HCEC 1CT (cell line): Measurements from ENCODE around the gene EHMT2.
"Not testable (repeated sequence)": the region's sequence is repeated elsewhere in the genome, so short reads cannot be mapped to it uniquely, and the experiment has no call there.

Experiments
- DNase-seq: peaks from one replicate; pipeline ENCODE4 v3.0.0-alpha.2; 2017

The EHMT2 gene

GRCh38 chr6:31869343-31869742 is 28.2 kb downstream of the EHMT2 start:
- no peak for DNase-seq

- not testable (repeated sequence) for DNase-seq
These were observed 28.9 kb downstream of the EHMT2 start for GRCh38 chr6:31868658-31868971.

GRCh38 chr6:31865205-31866118 is 32.0 kb downstream of the EHMT2 start:
- no peak for DNase-seq

- DNase-seq: no peak
These were observed 32.7 kb downstream of the EHMT2 start for GRCh38 chr6:31864818-31865204.

GRCh38 chr6:31864123-31864562 is 33.4 kb downstream of the EHMT2 start:
- not testable (repeated sequence) for DNase-seq

- peak; percentile 100 for DNase-seq
These were observed 34.9 kb downstream of the EHMT2 start, which contains the start of gene NEU1 for GRCh38 chr6:31862344-31863235. NEU1 (minus strand) TSS chr6:31862821; CDS start chr6:31862776, 45 bp downstream.

GRCh38 chr6:31861919-31862343 is 35.6 kb downstream of the EHMT2 start:
- DNase-seq: no peak

- DNase-seq: no peak
These were observed 36.3 kb downstream of the EHMT2 start for GRCh38 chr6:31861150-31861549.

GRCh38 chr6:31860349-31860748 is 37.1 kb downstream of the EHMT2 start:
- DNase-seq: no peak

GRCh38 chr6:31859923-31860322 is 37.6 kb downstream of the EHMT2 start:
- no peak for DNase-seq

GRCh38 chr6:31858707-31859106 is 38.8 kb downstream of the EHMT2 start:
- no peak for DNase-seq

GRCh38 chr6:31857774-31858173 is 39.7 kb downstream of the EHMT2 start:
- DNase-seq: not testable (repeated sequence)

GRCh38 chr6:31851980-31852718 is 45.3 kb downstream of the EHMT2 start:
- not testable (repeated sequence) for DNase-seq

- no peak for DNase-seq
These were observed 46.0 kb downstream of the EHMT2 start for GRCh38 chr6:31851485-31851832.

- no peak for DNase-seq
These were observed 46.6 kb downstream of the EHMT2 start for GRCh38 chr6:31850765-31851484.

- DNase-seq: no peak
These were observed 50.1 kb downstream of the EHMT2 start for GRCh38 chr6:31847276-31847978.

GRCh38 chr6:31844507-31844906 is 53.0 kb downstream of the EHMT2 start:
- DNase-seq: no peak

- DNase-seq: no peak
These were observed 55.4 kb downstream of the EHMT2 start for GRCh38 chr6:31842053-31842452.

GRCh38 chr6:31839779-31840126 is 57.7 kb downstream of the EHMT2 start:
- DNase-seq: not testable (repeated sequence)

GRCh38 chr6:31838968-31839367 is 58.5 kb downstream of the EHMT2 start:
- DNase-seq: no peak

- not testable (repeated sequence) for DNase-seq
These were observed 59.4 kb downstream of the EHMT2 start for GRCh38 chr6:31838114-31838553.
